DOHH2 (cell line): ENCODE results near the gene TNFRSF4.

Experiments used
- CTCF ChIP-seq: fragments of 200-600 bp; sonication (generic); IDR thresholded peaks from one replicate; pipeline ENCODE4 v1.5.1; 2014; ENCODE audit warnings: antibody characterized with exemption, mild to moderate bottlenecking, low read depth, low read length; ENCODE audit not compliant: poor library complexity, severe bottlenecking
- EZH2phosphoT487 ChIP-seq: fragments of 200-600 bp; sonication (generic); IDR thresholded peaks from 2 replicates; pipeline ENCODE4 v1.6.1; 2017; ENCODE audit warnings: borderline replicate concordance, mild to moderate bottlenecking, antibody characterized with exemption, low read length, moderate library complexity, mixed read lengths

DNA sequence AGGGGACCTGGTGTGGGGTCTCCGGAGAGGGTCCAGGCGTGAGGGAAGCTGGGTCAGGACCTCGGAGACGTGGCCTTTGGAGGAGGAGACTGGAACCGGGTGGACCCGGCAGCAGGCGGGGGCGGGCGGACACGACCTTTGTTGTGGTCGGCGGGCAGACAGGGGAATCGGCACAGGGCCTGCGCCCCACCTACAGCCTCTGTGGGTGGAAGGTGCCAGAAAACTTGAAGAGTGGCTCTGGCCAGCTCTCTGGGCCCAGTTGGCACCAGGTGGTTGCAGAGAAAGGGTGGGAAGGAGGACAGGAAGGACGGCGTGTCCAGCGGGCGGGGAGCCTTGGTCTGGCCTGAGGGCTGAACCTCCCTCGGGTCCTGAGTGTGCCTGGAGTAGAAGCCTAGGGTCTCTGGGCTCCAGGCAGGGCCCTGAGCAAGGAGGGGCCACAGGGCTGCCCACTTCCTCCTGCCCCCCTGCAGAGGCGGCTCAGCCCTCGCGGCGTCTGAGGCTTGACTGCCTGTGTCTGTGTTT, 48.0 kb downstream of the TNFRSF4 start:
- no peak for TF ChIP-seq CTCF
- TF ChIP-seq EZH2phosphoT487 = no peak
